ENCODE results near the gene CELSR1. TPM values are rescaled to one million over a fixed set of nuclear protein-coding genes. Genes with fewer than 3 reads are reported as not detected.

CELSR1 gene
- total and polyA plus RNA-seq, 9 donors: 0.63 to 25.2 (median 2.9) TPM

GRCh38 chr22:46572911-46573780 lies 35.7 kb upstream of the CELSR1 start:
- 69 to 79% (median 72%) methylated on average over 19 of the region's 19 CpGs for WGBS, 3 donors
- Histone ChIP-seq H3K4me1 (ENCODE audit: insufficient read depth) (peaks cover 8% of the 10 kb centered on the region), H3K27me3 (no peaks in the 10 kb centered on the region), H3K27ac (no peak overlapping the region), H3K9me3 (no peaks in the 10 kb centered on the region), H3K4me3 (no peak overlapping the region), H3K36me3 (no peaks in the 10 kb centered on the region)
- intact Hi-C loops (cut with DNase I): loop anchor here in 2 of 4 donors (10.0 kb wide), 2 partner anchors 92 to 102 kb away; no protein-coding TSS in a partner anchor
- TF ChIP-seq POLR2A (IDR thresholded peaks at IDR 0.05) (no peak), CTCF (IDR thresholded peaks at IDR 0.05) (no peak), EP300 (IDR thresholded peaks at IDR 0.05) (no peak)
- DNase-seq: peak in 2 of 5 donors; percentile 7 to 14

DNA sequence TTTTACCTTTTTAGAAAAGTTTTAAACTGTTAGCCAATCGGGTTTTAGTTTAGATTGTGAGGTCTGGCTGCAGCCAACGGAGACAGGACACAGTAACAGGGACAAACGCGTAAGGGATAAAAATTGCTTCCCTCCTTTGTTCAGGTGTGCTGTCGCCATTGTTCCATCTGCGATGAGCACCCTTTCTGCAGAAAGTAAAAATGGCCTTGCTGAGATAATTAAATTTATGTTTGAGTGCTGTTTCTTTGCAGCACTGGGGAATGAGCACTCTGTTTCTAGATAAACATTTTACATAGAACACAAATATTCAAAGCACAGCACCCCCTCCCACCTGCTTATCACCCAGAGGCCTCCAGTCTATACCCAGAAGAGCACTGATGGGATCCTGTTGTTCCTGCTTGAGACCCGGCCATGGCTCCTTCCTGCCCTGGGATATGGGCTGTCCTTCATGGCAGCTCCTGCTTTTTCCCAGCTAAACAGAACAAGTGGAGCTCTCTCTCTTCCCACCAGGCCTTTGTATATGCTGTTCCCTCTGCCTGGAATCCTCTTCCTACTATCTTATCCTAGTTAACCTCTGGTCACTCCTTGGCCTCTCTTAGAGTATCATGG lies 34.3 kb upstream of the CELSR1 start:
- WGBS, 3 donors: 67 to 80% (median 80%) methylated on average over 7 of the region's 7 CpGs
- no peak for DNase-seq

DNA sequence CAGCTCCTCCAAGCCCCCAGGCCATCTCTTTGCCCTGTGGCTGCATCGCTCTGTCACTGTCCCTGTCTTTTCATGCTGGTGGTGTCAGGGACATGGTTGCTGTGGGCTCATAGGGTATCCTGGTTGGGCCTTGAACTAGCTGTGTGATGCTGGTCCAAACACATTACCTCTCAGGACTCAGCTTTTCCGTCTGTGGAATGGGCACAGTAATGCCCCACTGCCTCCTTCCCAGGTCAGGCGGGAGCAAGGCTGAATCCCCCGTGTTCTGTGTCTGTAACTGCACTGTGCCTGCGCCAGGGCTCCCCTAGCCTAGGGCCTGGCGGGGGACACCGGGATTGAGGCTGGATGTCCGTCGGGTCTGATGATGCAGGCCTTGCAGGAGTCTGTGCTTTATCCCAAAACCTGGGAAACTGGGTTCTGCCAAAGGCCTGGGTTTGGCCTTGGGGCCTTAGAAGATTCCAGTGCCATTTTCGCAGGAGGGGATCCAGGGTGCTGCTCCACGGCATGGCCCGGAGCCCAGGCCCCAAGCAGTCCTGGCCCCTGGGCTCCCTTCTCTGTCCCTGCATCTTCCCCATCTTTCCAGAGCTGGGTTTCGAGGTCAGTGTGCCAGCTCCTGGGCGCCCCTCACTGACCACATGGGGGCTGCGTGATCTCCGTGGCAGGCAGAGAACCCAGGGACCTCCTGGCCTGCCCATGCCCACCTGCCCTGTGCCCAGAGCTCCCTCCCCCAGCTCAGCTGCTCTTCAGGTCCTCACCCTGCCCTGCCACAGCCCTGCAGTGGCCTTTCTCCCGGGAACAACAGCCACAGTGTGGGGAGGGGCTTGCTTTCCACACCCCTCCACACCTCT lies 32.7 kb upstream of the CELSR1 start:
- TF ChIP-seq EP300 (IDR thresholded peaks at IDR 0.05) (no peak), POLR2A (IDR thresholded peaks at IDR 0.05) (no peak), CTCF (IDR thresholded peaks at IDR 0.05) (no peak)
- Histone ChIP-seq H3K27me3 (no peaks in the 10 kb centered on the region), H3K9me3 (no peaks in the 10 kb centered on the region), H3K27ac (no peak overlapping the region), H3K36me3 (no peaks in the 10 kb centered on the region), H3K4me3 (no peak overlapping the region), H3K4me1 (ENCODE audit: insufficient read depth) (no peaks in the 10 kb centered on the region)
- DNase-seq: no peak
- intact Hi-C loops (cut with DNase I): loop anchor here in 2 of 4 donors (10.0 kb wide), 2 partner anchors 95 to 105 kb away; no protein-coding TSS in a partner anchor
- WGBS, 3 donors: 81 to 86% (median 85%) methylated on average over 17 of the region's 17 CpGs

More for the DNA sequence above, 34.3 kb upstream of the CELSR1 start:
- intact Hi-C loops (cut with DNase I): loop anchor here in 2 of 4 donors (10.0 kb wide), 2 partner anchors 93 to 103 kb away; no protein-coding TSS in a partner anchor
- TF ChIP-seq POLR2A (IDR thresholded peaks at IDR 0.05): no peak
- TF ChIP-seq CTCF (IDR thresholded peaks at IDR 0.05): no peak
- no peak for TF ChIP-seq EP300 (IDR thresholded peaks at IDR 0.05)
- no peak overlapping the region for H3K27ac ChIP-seq
- no peaks in the 10 kb centered on the region for H3K36me3 ChIP-seq
- H3K9me3 ChIP-seq: no peaks in the 10 kb centered on the region
- peaks cover 4% of the 10 kb centered on the region for H3K4me1 ChIP-seq (ENCODE audit: insufficient read depth)
- H3K4me3 ChIP-seq: no peak overlapping the region
- H3K27me3 ChIP-seq: no peaks in the 10 kb centered on the region

All from ovary (tissue), 9 donors.